ENCODE data around the gene CRISPLD2.

CRISPLD2 gene

DNA sequence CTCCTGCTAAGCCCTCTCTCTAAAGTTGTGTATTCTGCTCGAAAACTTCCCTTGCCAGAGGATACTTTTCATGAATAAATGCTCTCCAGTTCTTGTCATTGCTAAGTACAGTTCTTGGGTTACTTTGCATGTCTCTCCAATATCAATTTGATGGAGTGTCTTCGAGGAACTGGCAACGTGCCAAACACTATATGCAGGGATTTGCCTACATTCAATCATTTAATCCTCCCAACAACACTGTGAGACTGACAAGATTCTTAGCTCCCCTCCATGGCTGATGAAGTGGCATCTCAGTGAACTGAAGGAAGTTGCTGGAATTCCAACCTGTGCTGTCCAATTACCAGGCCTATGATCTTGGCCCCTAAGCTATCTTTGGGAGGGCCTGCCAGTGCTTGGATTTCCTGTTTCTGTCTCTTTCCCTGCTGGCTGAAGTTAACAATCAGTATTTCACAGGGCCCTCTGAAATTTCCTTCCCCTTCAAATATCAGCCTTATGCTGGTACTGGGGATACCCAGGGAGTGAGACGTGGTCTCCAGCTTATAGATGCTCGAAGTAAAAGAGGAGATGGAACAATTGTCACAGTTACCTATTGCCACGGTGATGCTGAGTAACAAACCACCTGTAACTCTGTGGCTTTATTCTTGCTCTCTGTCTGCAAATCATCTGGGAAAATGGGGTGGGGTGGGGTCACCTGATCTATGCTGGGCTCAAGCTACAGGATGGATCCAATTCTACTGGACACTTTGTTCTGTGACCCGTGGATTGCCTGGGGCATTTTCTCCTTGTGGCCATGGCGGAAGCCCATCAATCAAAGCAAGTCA is 19.4 kb upstream of the CRISPLD2 start:
- no peak for DNase-seq

DNA sequence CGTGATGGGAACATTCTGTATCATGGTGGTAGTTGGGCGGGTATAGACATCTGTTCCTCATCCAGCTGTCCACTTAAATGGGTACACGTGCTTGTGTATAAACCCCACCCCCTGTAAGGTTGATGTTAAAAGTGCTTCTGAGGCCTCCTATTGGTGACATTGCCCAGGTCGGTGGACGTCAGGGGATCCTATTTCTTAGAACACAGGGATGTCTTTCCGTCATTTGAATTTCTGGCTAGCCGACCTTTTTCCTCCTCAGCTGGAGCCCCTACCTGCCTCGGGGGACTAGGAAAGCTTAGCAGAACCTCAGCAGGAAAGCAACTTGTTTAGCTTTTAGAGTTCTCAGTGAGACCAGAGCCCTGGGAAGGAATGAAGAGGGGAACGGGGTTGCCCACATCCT is 16.6 kb upstream of the CRISPLD2 start:
- DNase-seq = no peak

DNA sequence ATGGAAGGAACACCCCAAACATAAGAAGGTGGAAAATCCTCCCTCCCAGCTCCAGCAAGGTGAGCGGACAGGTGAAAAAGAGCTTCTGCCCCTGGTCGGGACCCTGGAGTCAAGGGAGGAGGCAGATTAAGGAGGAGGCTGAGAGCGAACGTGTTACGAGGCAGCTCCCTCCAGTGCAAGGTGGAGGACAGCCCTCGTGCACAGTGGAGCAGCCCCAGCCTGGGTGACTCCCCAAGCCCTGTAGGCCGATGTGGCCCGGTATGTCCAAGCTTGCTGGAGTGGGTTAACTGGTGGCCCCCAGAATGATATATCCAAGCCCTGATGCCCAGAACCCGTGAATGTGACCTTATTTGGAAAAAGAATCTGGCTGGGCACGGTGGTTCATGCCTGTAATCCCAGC is 15.5 kb upstream of the CRISPLD2 start:
- no peak for DNase-seq

DNA sequence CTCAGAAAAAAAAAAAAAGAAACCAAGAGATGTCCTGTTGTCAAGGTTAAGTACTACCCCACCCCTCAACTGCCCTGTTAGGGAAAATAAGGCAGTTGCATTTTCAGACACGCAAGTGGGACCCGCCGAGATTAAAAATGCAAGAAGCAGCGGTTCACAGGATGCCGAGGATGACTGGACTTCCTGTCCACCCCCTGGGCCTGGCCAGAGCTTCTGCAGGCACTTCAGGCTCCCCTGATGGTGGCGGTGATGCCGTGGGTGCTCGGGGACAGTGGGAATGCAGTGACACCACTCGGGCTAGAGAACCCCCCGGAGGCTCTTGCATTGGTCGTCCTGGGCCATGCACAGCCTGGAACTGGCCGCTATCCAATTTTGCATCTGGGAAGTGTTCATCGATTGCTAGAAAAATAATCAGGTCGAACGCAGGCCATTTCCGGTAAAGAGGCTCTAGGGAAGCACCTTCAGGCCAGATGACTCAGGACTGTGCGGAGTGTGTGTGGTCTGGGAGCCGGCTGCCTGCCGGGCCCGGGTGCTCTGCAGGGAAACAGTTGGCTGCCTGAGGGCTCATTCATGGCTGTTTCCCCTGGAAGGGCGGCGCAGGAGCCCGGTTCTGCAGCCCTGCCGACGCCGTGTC is 13.4 kb upstream of the CRISPLD2 start:
- peak in 4 of 56 donors; percentile 5 to 23 (median 8) for DNase-seq

- DNase-seq = no peak
Observed at GRCh38 chr16:84806890-84807258, 12.9 kb upstream of the CRISPLD2 start.

DNA sequence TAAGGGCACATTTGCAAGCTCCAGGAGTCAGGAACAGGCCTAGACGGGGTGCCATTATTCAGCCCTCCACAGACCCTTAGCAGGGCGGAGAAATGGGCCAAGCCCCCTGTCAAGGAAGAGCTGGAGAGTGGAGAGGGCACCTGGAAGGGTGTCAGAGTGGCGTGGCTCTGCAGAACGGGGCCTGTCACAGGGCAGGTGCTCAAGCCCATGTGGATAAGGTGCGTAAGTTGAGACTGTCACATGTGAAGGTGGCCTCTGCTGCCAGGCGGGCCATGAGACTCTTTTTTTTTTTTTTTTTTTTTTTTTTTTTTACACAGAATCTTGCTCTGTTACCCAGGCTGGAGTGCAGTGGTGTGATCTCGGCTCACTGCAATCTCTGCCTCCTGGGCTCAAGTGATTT is 12.0 kb upstream of the CRISPLD2 start:
- no peak for DNase-seq

- no peak for DNase-seq
Observed at GRCh38 chr16:84808826-84809225, 11.0 kb upstream of the CRISPLD2 start.

DNA sequence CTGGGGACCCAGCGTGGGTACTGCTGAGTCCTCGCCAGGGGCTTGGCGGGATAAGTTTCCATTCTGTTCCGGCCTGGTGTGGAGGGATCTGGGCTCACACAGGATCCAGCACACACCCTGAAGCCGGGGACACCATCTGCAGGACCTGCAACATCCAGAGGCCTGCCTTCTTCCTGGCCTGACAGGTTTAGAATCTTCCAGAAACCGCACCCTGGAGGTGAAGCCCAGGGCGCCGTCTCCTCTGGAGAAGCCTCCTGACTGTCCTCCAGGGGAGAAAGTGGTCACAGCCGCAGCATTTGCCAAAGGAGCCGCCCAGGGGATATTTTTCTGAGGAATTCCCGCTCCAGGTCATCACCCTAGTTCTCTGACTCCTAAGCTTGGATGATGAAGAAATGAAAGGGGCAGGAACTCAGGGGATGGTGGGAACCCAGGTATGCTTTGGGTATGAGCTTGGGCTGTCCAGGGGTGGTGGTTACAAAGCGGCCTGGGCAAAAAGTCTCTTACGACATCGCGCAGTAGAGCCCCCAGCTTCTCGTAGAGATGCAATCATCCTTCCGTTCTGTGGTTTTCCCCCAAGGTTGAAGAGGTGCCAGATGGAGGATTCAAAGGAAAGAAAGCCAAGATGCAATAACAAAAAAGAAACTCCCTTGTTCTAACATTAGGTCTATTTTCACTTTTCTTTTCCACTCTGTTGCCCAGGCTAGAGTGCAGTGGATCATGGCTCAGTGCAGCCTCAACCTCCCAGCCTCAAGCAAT is 9.1 kb upstream of the CRISPLD2 start:
- peak in 1 of 56 donors; percentile 15 for DNase-seq

GRCh38 chr16:84811529-84811928 is 8.3 kb upstream of the CRISPLD2 start:
- no peak for DNase-seq

- DNase-seq = no peak
Observed at GRCh38 chr16:84813141-84813934, 6.4 kb upstream of the CRISPLD2 start.

- DNase-seq = no peak
Observed at GRCh38 chr16:84815462-84815861, 4.3 kb upstream of the CRISPLD2 start.

- no peak for DNase-seq
Observed at GRCh38 chr16:84816023-84816422, 3.8 kb upstream of the CRISPLD2 start.

DNA sequence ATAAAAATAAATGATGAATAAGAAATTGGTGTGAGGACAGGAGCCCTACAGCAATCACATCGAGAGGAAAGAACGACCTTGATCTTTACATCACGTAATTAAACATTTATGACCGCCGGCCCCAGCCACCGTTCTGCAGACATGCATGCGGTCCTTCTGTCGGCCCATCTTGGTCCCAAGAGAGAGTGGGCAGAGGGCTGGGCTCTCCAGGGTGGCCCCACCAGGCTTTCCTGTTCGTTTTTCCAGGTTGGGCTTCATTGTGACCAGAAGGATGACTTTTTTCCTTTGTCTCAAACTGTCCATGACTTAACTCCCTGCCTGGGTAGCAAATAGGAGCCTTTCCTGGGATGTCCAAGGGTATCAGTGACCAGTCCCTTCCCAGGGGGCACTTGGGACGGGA is 3.3 kb upstream of the CRISPLD2 start:
- DNase-seq = no peak

GRCh38 chr16:84817206-84817605 is 2.6 kb upstream of the CRISPLD2 start:
- DNase-seq = no peak

DNA sequence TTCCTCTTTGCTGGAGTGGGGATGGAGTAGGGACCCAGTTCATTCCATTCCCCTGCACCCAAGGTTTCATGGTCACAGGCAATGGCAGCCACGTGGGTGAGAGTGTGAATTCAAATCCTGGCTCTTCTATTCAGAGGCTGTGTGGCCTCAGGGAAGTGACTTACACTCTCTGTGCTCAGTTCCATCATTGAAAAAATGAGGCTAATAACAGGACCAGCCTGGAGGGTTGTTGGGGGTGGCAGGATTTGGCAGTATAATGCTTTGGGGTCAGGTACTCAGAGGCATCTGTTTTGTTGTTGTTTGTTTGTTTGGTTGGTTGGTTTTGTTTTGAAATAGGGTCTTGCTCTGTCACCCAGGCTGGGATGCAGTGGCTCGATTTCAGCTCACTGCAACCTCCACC is 2.2 kb upstream of the CRISPLD2 start:
- no peak for DNase-seq

DNA sequence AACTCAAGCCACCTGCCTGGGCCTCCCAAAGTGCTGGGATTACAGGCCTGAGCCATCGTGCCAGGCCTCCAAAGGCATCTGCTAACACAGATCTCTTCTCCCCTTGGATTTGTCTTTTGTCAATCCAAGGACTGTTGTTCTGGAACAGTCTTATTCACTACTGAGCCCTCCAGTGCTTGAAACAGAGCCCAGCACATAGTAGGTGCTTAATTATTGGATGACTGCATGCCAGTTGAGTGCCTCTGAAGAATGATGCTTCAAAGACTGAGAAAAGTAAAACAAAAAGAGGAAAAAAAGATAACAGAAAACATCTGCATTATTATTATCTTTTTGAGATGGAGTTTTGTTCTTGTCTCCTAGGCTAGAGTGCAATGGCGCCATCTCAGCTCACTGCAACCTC is 1.7 kb upstream of the CRISPLD2 start:
- no peak for DNase-seq

DNA sequence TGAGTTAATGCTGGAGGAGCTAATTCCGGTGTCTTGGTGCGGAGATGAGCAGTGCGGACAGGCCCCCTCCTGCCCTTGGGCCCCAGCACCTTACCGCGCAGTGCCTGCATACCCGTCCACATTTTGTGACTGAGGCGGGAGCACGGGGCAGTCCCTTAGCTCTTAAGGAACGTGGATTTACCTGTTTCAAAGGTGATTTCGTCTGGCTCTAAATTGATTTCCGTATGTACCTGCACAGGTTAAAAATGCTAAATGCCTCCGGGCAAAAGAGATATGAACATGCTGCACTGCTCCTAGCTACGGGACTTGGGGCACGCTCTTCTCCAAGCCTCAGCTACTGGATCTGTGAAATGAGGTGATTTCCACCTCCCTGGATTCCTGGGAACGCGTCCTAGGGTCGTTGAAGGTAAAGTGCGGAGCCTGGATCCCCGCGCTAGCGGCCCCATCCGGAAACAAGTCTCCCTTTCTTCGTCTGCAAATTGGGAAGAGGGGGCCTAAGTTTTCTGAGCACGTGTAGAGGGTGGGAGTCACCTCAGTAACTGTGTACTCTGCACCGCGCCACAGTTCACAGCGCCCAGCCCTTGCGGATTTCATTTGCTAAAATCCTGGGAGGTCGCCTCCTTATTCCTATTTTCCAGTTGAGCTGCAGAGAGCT is 669 bp upstream of the CRISPLD2 start:
- no peak for DNase-seq

- DNase-seq = no peak
Observed at GRCh38 chr16:84820305-84820684, 510 bp downstream of the CRISPLD2 start.

GRCh38 chr16:84820771-84821170 is 986 bp downstream of the CRISPLD2 start:
- no peak for DNase-seq

- no peak for DNase-seq
Observed at GRCh38 chr16:84821179-84821578, 1.4 kb downstream of the CRISPLD2 start.

Measured in amygdala (tissue), 56 donors.